HG02938 (cell line): ENCODE results near the gene CGB7.

Experiments used
- ATAC-seq: cut with Tn5 transposase; IDR thresholded peaks from one replicate; pipeline ENCODE4 v1.9.1; 2021; ENCODE audit warnings: mild to moderate bottlenecking, moderate library complexity; ENCODE audit not compliant: unreplicated experiment

CGB7 gene

GRCh38 chr19:49017041-49017665, 40.4 kb downstream of the CGB7 start, which contains the start of gene LHB:
Gene LHB, minus strand, starts transcription at chr19:49017091. Its CDS starts 10 bp downstream, at chr19:49017081.
- no peak for ATAC-seq

DNA sequence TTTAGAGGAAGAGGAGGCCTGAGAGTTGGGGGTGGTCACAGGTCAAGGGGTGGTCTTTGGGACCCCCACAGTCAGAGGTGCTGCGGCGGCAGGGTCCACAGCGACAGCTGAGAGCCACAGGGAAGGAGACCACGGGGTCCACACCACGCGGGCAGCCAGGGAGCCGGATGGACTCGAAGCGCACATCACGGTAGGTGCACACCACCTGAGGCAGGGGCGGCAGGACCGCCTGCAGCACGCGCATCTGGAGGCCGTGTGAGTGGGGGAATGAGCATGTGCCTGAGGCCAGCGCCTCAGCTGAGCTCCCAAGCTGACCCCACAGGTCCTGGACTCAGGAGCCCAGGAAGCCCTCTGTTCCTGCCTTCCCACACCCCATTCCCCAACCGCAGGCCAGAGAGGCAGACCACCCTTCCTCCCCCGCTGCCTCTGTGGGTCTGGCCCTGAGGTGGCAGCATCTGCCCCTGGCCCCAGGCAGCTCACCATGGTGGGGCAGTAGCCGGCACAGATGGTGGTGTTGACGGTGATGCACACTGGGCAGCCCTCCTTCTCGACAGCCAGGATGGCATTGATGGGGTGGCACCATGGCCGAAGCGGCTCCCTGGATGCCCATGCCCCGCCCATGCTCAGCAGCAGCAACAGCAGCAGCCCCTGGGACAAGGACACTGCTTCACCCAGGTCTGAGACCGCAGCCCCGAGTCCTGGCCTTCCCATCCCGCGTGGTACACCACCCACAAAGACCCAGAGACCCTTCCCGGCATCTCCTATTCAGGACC, 41.3 kb downstream of the CGB7 start:
- ATAC-seq: no peak

DNA sequence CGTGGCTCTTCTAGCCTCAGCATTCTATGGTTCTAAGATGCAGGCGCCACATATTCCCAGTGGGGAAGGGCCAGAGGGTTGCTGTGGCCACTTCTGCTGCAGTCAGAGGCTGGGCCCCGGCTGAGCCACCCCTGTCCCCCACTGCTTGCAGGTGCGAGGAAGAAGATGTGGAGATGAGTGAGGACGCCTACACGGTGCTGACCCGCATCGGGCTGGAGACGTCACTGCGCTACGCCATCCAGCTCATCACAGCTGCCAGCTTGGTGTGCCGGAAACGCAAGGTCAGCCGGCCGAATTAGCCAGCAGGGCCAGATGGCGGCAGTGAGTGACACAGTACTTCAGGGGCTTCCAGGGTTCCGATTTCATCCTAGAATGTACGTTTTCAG, 42.7 kb downstream of the CGB7 start:
- ATAC-seq: no peak

DNA sequence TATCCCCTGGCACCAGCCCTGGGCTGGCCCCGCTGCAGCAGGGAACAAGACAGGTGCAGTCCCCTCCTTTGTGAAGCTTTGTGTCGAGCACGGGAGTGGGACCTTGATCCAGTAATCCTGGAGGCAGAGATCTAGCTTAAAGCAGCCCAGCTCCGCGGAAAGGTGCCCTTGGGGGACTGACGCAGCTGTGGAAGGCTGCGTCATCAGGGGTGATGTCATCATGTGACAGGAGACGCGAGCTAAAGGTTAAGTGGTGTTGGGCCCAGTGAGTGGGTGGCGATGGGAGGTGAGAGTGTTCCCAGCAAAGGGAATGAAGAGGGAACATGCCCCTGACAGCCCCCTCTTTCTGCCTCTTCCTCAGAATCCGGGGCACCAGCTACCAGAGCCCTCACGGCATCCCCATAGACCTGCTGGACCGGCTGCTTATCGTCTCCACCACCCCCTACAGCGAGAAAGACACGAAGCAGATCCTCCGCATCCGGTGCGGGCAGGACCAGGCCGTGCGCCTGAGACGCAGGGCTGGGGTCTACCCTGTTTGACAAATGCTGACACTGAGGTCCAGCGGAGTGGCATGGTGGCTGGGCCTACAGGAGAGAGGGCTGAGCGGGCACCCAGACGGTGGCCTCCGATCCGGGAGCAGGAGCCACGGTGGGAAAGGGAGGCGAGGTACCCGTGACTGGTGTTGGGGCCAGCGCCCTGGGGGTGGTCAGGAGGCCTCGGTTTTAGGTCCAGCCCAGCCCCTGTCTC, 43.3 kb downstream of the CGB7 start:
- no peak for ATAC-seq

- ATAC-seq: no peak
Measured at GRCh38 chr19:49011194-49011593, 46.4 kb downstream of the CGB7 start.

GRCh38 chr19:49010453-49010852, 47.1 kb downstream of the CGB7 start:
- no peak for ATAC-seq

DNA sequence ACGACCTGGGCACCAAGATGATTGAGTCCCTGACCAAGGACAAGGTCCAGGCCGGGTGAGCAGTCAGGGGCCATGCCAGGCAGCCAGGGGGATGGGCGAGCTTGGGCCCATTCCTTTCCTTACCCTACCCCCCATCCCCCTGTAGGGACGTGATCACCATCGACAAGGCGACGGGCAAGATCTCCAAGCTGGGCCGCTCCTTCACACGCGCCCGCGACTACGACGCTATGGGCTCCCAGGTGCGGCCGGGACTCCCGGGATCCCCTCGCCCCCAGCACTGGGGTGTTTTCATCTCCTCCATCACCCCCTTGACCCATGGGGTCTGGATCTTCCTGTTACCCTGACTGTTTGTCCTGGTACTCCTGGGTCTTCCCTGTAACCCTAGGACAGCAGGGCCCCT, 47.7 kb downstream of the CGB7 start:
- ATAC-seq: no peak

- ATAC-seq: no peak
Measured at GRCh38 chr19:49006905-49007304, 50.6 kb downstream of the CGB7 start.

DNA sequence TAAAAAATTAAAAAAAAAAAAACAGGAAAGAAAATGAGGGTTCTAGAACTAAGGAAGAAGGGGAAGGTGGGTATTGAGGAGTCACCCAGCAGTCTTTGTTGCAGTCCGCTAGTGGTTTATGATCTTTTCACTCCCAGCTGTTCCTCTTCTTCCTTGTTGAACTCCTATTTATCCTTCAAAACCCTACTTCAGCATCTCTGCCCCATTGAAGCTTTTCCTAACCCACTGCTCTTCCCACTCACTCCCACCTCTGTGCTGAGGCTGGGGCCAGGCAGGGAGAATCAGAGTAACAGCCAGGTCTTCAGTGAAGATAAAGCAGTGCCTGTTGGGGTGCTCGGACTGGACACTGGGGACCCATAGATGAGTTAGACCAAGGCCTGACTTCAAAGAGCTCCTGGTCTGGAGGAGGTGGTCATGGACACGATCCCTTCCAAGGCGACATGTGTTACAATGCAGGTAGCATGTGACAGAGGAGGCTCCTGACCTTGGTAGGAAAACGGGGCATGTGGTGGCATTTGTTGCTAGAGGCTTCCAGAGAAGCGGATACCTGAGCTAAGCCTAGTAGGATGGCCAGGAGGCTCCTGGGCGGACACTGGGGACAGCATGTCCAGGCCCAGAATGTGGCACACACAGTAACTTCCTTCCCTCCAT, 52.5 kb downstream of the CGB7 start:
- ATAC-seq: no peak
